Right cardiac atrium (tissue), 5 donors: ENCODE measurements around the gene PTPN21. TPM values are rescaled to one million over a fixed set of nuclear protein-coding genes. Genes with fewer than 3 reads are reported as not detected.

ENCODE experiments used
- ATAC-seq, 2 donors: fragments of 200-7000 bp; cut with Tn5 transposase; one replicate each; pipeline versions ENCODE4 v1.8.0 to v1.9.1; 2020; ENCODE audit warnings: moderate library complexity in 2 of 2, mild to moderate bottlenecking in 1 of 2
- DNase-seq, 3 donors: peaks; one replicate each; pipeline ENCODE4 v3.0.0-alpha.2; 2020
- H3K27ac ChIP-seq: one replicate; pipeline ENCODE4 v1.5.1; 2013; ENCODE audit warnings: mild to moderate bottlenecking, low read length, control low read depth, moderate library complexity
- H3K27me3 ChIP-seq: one replicate; pipeline ENCODE4 v1.6.1; 2013; ENCODE audit not compliant: control insufficient read depth, insufficient read depth
- H3K4me1 ChIP-seq: one replicate; pipeline ENCODE4 v1.6.1; 2013; ENCODE audit warnings: low read length; ENCODE audit not compliant: control insufficient read depth, insufficient read depth
- H3K4me3 ChIP-seq: one replicate; pipeline ENCODE4 v1.5.1; 2013; ENCODE audit warnings: low read length, control low read depth
- H3K9me3 ChIP-seq: one replicate; pipeline ENCODE4 v1.6.1; 2013; ENCODE audit warnings: low read length; ENCODE audit not compliant: control insufficient read depth
- WGBS: extraction: QIAGEN DNeasy Blood & Tissue Kit; methylation state at CpG from one replicate; pipeline ENCODE4 v1.1.7; 2013; 5-methylcytosine and 5-hydroxymethylcytosine counted together
- intact Hi-C, 4 donors: fragments of 100-400 bp; cut with DNase I; formaldehyde crosslinking; loops; one replicate each; pipeline versions ENCODE4 v1.11.0 to v1.14.0; 2022 to 2023
- polyA plus RNA-seq: library from polyadenylated mRNA; stranded (reverse); fragments of 200-250 nt; gene quantifications from one replicate; pipeline ENCODE4 v1.2.3, GENCODE V29; 2013
- total RNA-seq, 4 donors: library from RNA; stranded (reverse); fragmentation: NEBNext Ultra II Directional; extraction: Animal tissue kit (Norgen Biotek cat#: 25700); gene quantifications; one replicate each; pipeline ENCODE4 v1.2.1, GENCODE V29; 2021
- donor health status: healthy with polysubstance abuse.
- donor health status: DM: no; HTN: yes; CAD: no.
- donor health status: DM: no; HTN: no; CAD: no.
- donor health status: DM: no; HTN: yes; CAD: no; lungs with severe emphysema.
- donor health status: DM: yes; HTN: yes; CAD: no.

PTPN21 gene
- total and polyA plus RNA-seq, 5 donors: 12.0 to 49.4 (median 38.3) TPM

DNA sequence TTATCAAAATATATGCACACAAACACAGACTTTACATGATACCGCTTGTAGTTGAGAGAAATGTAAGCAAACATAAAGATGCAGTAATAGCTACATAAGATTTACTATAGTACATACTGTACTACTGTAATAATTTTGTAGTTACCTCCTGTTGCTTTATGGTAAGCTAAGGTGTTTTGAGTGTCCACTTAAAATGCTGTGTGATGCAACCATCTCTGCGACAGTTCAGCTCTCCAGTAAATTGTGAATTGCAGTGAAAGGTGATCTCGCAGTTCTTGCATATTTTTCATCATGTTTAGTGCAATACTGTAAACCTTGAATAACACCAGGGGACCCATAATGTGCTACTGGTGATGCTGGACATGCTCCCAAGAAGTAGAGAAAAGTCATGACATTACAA, 29.6 kb upstream of the PTPN21 start:
- Histone ChIP-seq H3K4me3 (no peak overlapping the region), H3K27ac (no peak overlapping the region), H3K4me1 (no peaks in the 10 kb centered on the region), H3K9me3 (no peaks in the 10 kb centered on the region), H3K27me3 (no peaks in the 10 kb centered on the region)
- intact Hi-C loops: no loop called here
- ATAC-seq (no peak), DNase-seq (no peak)
- WGBS: 97% methylated on average over 3 of the region's 3 CpGs

DNA sequence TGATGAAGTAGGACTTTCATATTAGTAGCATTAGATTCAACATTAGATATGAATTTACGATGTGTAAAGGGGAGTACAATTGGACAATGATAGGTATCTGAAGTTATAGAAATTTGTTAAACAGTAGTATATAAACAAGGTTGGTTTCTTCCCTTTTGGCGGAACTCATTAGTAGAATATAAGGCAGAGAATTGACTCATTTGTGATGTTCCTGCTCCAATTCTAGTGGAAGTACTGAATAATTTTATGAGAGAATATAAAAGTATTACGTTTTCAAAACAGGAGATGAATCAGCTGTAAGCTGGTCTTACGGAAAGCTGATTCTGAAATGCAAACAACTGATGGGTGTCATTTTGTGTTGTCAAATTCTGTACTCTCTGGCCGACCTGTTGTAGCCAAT, 21.4 kb upstream of the PTPN21 start:
- ATAC-seq: no peak
- Histone ChIP-seq H3K4me3 (no peak overlapping the region), H3K27ac (no peak overlapping the region), H3K4me1 (no peaks in the 10 kb centered on the region), H3K9me3 (no peaks in the 10 kb centered on the region), H3K27me3 (no peaks in the 10 kb centered on the region)
- WGBS: 95% methylated on average over 5 of the region's 5 CpGs
- intact Hi-C loops: no loop called here
- DNase-seq: no peak

DNA sequence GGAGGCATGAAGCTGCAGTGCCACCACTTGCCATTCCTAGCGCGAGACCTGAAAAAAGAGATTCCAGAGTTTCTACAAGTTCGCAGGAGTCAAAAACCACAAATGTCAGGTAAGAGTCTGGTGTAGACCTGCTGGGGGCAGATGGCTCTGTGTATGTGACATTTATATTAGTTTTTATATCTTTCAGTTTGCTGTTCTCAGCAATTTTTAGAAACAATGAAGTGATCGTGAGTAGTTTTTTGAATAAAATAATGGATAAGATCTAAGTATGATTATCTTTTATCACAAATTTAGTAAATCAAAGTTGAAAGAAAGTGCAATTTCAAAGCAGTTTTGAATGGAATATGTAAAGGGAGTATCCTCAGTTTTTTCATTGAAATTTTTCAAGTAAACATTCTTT, 17.3 kb upstream of the PTPN21 start:
- Histone ChIP-seq H3K4me3 (no peak overlapping the region), H3K9me3 (no peaks in the 10 kb centered on the region), H3K27ac (no peak overlapping the region), H3K4me1 (no peaks in the 10 kb centered on the region), H3K27me3 (no peaks in the 10 kb centered on the region)
- intact Hi-C loops: no loop called here
- WGBS: 91% methylated on average over 4 of the region's 4 CpGs
- ATAC-seq (no peak), DNase-seq (no peak)

DNA sequence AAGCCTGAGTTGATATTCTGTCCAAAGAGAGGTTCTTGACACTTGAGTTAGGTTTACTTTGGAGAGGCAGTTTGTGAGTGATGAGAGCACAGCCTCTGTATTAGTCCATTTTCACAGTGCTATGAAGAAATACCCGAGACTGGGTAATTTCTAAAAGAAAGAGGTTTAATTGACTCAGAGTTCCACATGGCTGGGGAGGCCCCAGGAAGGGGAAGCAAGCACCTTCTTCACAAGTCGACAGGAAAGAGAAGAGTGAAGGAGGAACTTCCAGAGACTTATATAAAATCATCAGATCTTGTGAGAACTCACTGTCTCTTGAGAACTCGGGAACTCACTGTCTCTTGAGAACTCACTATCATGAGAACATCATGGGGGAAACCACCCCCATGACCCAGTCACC, 13.4 kb upstream of the PTPN21 start:
- no peaks in the 10 kb centered on the region for H3K9me3 ChIP-seq
- H3K27me3 ChIP-seq: no peaks in the 10 kb centered on the region
- WGBS: 64% methylated on average over 3 of the region's 3 CpGs
- H3K27ac ChIP-seq: no peak overlapping the region
- intact Hi-C loops: no loop called here
- DNase-seq (no peak), ATAC-seq (no peak)
- H3K4me3 ChIP-seq: no peak overlapping the region
- no peaks in the 10 kb centered on the region for H3K4me1 ChIP-seq

DNA sequence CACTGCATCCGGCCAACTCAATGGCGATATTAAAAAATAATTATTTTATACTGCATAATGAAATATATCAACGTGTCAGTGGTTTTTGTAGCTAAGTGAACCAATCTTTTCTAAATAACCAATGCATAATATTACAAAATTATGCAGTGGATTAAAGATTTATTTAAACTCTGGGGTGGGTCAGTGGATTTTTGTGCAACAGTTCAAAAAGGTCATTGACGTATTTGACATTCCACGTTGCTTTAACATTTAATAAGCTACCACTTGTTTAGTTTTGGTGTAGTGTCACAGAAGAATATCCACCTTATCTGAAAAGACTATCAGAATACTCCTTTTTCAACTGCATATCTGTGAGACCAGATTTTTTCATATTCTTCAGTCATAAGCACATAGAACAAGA, 10.6 kb upstream of the PTPN21 start:
- intact Hi-C loops: no loop called here
- DNase-seq (no peak), ATAC-seq (no peak)
- WGBS: 89% methylated on average over 5 of the region's 5 CpGs
- no peaks in the 10 kb centered on the region for H3K9me3 ChIP-seq
- no peak overlapping the region for H3K4me3 ChIP-seq
- no peak overlapping the region for H3K27ac ChIP-seq
- peaks cover 2% of the 10 kb centered on the region for H3K4me1 ChIP-seq
- no peaks in the 10 kb centered on the region for H3K27me3 ChIP-seq

DNA sequence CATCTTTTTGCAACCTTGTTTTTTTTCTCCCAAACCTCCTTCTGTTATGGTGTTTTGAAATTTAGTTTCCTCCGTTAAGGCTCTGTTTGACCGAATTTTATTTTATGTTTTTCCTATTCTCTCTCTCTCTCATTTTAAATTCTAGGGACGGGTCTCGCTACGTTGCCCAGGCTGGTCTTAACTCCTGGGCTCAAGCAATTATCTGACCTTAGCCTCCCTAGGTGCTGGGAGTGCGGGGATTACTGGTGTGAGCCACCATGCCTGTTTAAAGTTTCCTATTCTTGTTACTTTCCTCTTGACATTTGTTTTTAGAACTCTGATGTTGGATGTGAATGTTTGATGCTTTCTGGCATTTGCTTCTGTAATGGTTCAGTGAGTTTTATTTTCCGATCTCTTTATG, 9.0 kb upstream of the PTPN21 start:
- WGBS: 40% methylated on average over 7 of the region's 7 CpGs
- DNase-seq: no peak
- Histone ChIP-seq H3K27me3 (no peaks in the 10 kb centered on the region), H3K4me3 (peak overlapping the region; percentile 89), H3K27ac (no peak overlapping the region), H3K9me3 (no peaks in the 10 kb centered on the region), H3K4me1 (peaks cover 2% of the 10 kb centered on the region)
- intact Hi-C loops: loop anchor here in 1 of 4 donors (5.0 kb wide), 1 partner anchor 72 kb away; no protein-coding TSS in a partner anchor
- ATAC-seq: no peak

DNA sequence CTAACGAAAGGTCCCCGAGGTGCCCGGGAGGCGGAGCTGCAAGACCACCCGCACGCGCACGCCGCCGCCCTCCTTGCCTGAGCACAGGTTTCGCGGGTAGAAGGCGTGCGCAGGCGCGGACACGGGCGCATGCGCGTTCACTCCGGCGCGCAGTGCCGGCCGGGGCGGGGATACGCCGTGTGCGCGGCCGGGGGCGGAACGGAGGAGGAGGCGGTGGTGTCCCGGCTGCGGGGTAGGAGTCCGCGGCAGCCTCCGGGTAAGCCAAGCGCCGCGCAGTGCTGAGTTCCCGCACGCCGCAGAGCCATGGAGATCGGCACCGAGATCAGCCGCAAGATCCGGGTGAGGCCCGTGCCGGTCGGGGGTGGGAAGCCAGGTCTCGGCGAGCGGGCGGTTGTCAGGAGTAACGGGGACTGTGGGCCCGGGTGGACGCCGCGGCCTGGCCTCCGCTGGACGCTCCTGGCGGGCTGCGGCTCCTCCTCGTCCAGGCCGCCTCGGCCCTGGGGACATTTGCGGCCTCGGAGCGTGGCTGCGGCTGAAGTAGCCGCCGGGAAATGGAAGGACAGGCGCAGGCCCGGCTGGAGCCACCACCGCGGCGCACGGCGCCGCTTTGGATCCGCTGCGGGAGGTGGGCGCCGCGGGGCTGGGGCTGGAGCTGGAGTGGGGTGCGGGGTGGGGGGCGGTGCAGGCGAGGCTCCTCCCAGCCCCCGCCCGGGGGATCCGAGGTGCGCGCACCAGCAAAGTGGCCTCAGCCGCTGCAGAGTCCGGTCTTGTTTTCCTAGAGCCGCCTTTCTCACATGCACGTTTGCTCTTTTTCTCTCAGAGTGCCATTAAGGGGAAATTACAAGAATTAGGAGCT, 8.3 kb upstream of the PTPN21 start, which contains the start of gene ZC3H14:
TSS of gene ZC3H14 (plus strand) at position 207 of the 856 bp plus-strand sequence. CDS start at position 304, 97 bp downstream.
- Histone ChIP-seq H3K4me1 (peaks cover 2% of the 10 kb centered on the region), H3K9me3 (no peaks in the 10 kb centered on the region), H3K4me3 (peak within 1 kb of the TSS; percentile 89), H3K27ac (peak within 1 kb of the TSS; percentile 43), H3K27me3 (no peaks in the 10 kb centered on the region)
- DNase-seq (peak; percentile 88 to 95 (median 94)), ATAC-seq (peak; percentile 99)
- intact Hi-C loops: loop anchor here in 1 of 4 donors (5.0 kb wide), 1 partner anchor 71 kb away; no protein-coding TSS in a partner anchor
- under 1% methylated on average over 99 of the region's 99 CpGs for WGBS

DNA sequence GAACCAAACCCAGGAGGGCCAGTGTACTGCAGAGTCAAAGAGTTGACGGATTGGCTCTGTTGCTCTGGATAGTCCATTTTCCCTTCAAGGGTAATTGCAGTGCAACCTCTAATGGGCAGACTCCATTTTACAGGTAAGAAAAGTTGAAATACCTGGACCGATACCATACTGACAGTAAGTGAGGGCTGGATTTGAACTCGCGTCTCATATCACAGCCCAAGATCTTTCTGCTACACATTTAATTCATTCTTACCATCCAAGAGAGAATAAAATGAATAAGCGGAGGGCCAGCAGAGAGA, 7.7 kb upstream of the PTPN21 start:
- H3K27me3 ChIP-seq: no peaks in the 10 kb centered on the region
- ATAC-seq (peak in 1 of 2 donors; percentile 1), DNase-seq (no peak)
- intact Hi-C loops: loop anchor here in 1 of 4 donors (5.0 kb wide), 1 partner anchor 70 kb away; no protein-coding TSS in a partner anchor
- H3K4me1 ChIP-seq: peaks cover 2% of the 10 kb centered on the region
- WGBS: 25% methylated on average over 5 of the region's 5 CpGs
- peak overlapping the region; percentile 89 for H3K4me3 ChIP-seq
- no peaks in the 10 kb centered on the region for H3K9me3 ChIP-seq
- no peak overlapping the region for H3K27ac ChIP-seq

DNA sequence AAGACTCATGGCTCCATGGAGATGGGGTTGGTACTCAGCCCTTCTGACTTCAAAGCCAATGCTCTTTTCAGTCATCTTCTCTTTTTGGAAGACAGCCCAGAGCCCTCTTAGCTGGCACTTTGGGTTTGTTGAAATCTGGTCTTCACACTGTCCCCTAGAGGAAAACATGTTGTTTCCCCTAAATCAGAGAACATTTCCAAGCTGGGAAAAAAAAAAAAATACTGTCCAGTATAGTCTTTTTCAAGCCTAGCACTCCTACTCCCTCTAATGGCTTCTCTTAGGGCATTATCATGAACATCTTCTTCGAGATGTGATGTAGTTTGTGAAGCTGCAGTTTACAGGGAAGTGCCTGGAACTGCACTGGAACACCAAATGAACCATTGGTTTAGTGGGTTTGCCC, 5.0 kb upstream of the PTPN21 start:
- WGBS: 3% methylated on average over 1 of the region's 1 CpG

DNA sequence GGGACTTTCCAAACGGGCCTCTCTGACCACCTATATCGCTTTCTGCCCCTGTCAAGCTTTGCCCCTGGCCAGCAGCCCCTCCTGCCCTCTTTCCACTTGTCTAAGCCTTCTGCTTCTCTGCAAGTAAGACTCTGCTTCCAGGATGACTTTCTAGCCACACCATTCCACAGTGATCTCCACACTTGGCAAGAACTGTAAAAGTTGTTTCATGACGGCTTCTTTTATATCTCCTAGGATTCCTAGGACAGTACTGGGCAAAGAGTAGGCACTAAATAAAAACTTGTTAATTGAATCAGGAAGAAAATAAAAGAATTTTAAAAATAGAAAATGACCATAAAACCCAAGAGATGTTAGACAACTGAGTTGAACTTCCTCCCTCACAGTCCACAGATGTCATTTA, 1.8 kb upstream of the PTPN21 start:
- intact Hi-C loops: no loop called here

More for the DNA sequence above, 5.0 kb upstream of the PTPN21 start:
- H3K27ac ChIP-seq: no peak overlapping the region
- H3K4me3 ChIP-seq: no peak overlapping the region
- no peak for ATAC-seq
- no peaks in the 10 kb centered on the region for H3K9me3 ChIP-seq
- H3K27me3 ChIP-seq: no peaks in the 10 kb centered on the region
- peaks cover 2% of the 10 kb centered on the region for H3K4me1 ChIP-seq
- intact Hi-C loops: loop anchor here in 1 of 4 donors (5.0 kb wide), 1 partner anchor 68 kb away; no protein-coding TSS in a partner anchor
- DNase-seq: no peak

DNA sequence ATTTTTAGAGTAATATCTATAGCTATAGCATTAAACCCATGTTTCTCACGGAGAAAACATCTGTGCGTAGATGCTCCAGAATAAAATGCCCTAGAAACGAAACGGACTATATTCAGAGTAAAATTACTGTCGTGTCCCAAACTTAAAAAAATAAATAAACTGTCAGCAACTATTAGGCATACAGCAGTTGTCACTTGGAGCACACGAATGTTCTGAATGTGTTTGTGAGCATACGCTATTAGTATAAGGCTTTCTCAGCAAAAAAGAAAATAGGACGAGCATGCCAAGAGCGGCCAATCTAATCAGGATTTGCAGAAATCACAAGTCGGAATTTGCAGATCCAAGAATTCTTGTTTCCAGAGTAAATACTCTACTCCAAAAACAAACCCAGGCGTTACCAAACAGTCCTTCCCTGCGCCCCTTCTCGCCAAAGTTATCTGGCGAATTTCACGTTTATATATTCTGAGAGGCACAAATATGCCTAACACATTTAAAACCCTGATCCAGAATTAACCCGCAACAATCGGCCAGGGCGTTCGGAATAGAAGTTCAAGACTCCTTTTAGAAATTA, 836 bp downstream of the PTPN21 start:
- Histone ChIP-seq H3K4me1 (no peaks in the 10 kb centered on the region), H3K4me3 (peak overlapping the region; percentile 98), H3K9me3 (no peaks in the 10 kb centered on the region), H3K27me3 (no peaks in the 10 kb centered on the region), H3K27ac (peak overlapping the region; percentile 75)
- 2% methylated on average over 19 of the region's 19 CpGs for WGBS
- intact Hi-C loops: loop anchor here in 2 of 4 donors (2.0 to 5.0 kb wide), 2 partner anchors 61 to 62 kb away; no protein-coding TSS in a partner anchor
- ATAC-seq: no peak
- DNase-seq: peak in 1 of 3 donors; percentile 72

More for the DNA sequence above, 1.8 kb upstream of the PTPN21 start:
- WGBS: 38% methylated on average over 3 of the region's 3 CpGs
- H3K4me1 ChIP-seq: no peaks in the 10 kb centered on the region
- no peaks in the 10 kb centered on the region for H3K27me3 ChIP-seq
- no peak overlapping the region for H3K4me3 ChIP-seq
- no peak for ATAC-seq
- DNase-seq: no peak
- no peaks in the 10 kb centered on the region for H3K9me3 ChIP-seq
- peak overlapping the region; percentile 2 for H3K27ac ChIP-seq
